Activated CD4-positive, alpha-beta T cell treated with anti-CD3 and anti-CD28 coated beads for 1 hour (primary cell): ENCODE measurements around the gene ABHD4.
"Not testable (repeated sequence)": the region's sequence is repeated elsewhere in the genome, so short reads cannot be mapped to it uniquely, and the experiment has no call there.

ENCODE experiments used
- DNase-seq: peaks from one replicate; pipeline ENCODE4 v3.0.0-alpha.2; 2020

Gene ABHD4, protein sequence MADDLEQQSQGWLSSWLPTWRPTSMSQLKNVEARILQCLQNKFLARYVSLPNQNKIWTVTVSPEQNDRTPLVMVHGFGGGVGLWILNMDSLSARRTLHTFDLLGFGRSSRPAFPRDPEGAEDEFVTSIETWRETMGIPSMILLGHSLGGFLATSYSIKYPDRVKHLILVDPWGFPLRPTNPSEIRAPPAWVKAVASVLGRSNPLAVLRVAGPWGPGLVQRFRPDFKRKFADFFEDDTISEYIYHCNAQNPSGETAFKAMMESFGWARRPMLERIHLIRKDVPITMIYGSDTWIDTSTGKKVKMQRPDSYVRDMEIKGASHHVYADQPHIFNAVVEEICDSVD

DNA sequence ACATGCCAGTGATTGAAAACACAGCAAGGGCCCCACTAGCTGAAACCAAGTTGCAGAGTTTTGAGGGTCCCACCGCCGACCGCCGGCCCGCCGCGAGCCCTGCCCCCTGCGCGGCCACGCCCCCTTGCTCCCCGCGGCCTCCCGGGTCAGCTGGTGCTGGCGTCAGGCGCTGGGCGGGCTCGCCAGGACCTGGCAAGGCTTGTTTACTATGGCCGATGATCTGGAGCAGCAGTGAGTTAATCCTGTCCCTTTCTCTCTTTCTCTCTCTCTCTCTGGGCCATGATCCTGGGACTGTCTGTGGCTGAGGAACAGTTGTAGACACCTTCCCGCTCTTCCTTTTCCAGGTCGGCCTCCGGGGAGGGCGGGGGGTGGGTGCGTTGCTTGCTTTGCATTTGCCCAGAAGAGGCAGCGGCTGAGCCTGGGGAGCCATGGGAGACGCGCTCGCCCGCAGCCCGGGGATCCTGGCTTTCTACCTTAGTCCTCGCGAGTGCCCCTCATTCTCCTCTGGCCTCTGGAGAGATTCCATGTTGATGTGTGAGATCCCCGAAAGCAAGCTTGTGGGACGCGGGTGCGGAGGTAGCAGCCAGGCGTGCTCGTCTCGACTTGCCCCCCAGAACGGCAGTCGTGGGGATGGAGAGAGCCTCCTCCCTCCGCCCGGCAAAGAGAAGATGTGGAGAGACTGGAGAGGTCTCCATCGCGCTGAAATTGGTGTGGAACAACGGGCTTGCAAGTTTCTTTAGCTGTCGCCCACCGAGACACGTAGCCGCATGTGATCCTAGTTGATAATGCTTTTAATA lies at the start of gene ABHD4:
Gene ABHD4 (plus strand): TSS at position 202 of the 797 bp plus-strand sequence. CDS start 7 bp downstream, at position 209.
- DNase-seq: no peak

DNA sequence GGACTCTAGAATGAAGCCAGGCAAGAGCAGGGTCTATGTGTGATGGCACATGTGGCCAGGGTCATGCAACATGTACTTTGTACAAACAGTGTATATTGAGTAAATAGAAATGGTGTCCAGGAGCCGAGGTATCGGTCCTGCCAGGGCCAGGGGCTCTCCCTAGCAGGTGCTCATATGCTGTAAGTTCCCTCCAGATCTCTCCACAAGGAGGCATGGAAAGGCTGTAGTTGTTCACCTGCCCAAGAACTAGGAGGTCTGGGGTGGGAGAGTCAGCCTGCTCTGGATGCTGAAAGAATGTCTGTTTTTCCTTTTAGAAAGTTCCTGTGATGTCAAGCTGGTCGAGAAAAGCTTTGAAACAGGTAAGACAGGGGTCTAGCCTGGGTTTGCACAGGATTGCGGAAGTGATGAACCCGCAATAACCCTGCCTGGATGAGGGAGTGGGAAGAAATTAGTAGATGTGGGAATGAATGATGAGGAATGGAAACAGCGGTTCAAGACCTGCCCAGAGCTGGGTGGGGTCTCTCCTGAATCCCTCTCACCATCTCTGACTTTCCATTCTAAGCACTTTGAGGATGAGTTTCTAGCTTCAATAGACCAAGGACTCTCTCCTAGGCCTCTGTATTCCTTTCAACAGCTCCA lies 48.7 kb upstream of the ABHD4 start:
- no peak for DNase-seq

DNA sequence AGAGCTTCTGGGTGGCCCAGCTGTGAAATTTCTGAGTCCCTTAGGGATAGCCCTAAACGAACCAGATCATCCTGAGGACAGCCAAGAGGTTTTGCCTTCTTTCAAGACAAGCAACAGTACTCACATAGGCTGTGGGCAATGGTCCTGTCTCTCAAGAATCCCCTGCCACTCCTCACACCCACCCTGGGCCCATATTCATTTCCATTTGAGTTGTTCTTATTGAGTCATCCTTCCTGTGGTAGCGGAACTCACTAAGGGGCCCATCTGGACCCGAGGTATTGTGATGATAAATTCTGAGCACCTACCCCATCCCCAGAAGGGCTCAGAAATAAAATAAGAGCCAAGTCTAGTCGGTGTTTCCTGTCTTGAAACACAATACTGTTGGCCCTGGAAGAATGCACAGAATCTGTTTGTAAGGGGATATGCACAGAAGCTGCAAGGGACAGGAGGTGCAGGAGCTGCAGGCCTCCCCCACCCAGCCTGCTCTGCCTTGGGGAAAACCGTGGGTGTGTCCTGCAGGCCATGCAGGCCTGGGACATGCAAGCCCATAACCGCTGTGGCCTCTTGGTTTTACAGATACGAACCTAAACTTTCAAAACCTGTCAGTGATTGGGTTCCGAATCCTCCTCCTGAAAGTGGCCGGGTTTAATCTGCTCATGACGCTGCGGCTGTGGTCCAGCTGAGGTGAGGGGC lies 48.0 kb upstream of the ABHD4 start:
- DNase-seq: peak; percentile 55

DNA sequence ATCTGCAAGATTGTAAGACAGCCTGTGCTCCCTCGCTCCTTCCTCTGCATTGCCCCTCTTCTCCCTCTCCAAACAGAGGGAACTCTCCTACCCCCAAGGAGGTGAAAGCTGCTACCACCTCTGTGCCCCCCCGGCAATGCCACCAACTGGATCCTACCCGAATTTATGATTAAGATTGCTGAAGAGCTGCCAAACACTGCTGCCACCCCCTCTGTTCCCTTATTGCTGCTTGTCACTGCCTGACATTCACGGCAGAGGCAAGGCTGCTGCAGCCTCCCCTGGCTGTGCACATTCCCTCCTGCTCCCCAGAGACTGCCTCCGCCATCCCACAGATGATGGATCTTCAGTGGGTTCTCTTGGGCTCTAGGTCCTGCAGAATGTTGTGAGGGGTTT lies 46.5 kb upstream of the ABHD4 start:
- DNase-seq: no peak

DNA sequence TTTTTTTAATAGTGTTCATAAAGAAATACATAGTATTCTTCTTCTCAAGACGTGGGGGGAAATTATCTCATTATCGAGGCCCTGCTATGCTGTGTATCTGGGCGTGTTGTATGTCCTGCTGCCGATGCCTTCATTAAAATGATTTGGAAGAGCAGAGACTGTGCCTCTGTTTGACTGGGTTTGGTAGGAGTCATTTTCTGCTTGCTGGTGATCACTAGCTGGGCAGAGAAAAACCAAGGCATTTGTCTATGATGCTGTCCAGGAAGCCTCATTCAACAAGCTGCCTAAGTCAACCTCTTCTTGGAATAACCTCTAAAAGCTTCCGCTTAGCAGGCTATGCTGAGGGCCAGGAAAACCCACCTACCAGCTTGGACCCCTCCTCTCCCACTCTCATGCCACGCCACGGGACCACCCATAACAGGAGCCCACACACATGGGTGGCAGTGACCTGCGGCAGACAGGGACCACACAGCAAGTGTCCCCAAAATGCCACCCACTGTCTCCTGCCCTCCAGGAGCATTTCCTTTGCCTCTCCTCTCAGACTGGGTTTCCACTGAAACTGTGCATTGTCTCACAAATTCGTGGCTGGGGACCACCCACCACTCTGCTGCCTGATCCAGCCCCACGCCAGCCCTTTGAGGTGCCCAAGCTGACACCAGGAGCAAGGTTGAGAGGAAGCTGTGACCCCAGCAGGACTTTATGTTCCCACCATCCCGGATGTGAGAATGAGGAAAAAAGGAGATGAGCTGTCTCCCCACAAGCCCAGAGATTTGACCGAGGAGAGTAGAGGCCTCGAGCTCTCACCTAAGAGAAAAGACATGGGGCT lies 45.9 kb upstream of the ABHD4 start:
- DNase-seq: no peak

DNA sequence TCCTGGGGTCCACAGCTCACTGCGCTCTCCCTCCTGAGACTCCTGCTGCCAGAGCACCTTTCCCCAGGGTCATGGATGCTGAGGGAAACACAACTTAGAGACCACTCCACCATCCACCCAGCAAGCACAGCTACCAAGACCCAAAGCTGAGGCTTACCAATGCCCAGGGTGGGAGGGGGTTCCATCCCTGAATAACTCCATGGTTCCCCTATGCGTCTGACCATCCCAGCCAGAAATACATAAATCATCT lies 45.3 kb upstream of the ABHD4 start:
- no peak for DNase-seq

DNA sequence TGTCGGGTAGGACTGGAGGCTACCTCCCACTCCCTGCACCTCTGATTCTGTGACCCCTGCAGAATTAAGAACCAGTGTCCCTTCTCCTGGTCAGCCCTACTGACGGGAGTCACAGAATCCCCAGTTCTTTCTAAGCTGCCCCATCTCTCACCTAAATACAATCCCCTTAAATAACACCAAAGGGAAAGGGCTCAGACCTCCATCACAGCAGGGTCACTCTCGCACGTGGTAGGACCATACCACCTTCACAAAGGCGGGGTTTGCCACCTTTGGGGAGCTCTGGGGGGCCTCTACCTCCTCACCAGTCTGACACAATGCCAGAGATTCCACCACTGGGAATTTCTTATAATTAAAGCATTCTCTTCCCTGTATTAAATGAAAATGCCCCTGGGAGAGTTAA lies 44.7 kb upstream of the ABHD4 start:
- no peak for DNase-seq

DNA sequence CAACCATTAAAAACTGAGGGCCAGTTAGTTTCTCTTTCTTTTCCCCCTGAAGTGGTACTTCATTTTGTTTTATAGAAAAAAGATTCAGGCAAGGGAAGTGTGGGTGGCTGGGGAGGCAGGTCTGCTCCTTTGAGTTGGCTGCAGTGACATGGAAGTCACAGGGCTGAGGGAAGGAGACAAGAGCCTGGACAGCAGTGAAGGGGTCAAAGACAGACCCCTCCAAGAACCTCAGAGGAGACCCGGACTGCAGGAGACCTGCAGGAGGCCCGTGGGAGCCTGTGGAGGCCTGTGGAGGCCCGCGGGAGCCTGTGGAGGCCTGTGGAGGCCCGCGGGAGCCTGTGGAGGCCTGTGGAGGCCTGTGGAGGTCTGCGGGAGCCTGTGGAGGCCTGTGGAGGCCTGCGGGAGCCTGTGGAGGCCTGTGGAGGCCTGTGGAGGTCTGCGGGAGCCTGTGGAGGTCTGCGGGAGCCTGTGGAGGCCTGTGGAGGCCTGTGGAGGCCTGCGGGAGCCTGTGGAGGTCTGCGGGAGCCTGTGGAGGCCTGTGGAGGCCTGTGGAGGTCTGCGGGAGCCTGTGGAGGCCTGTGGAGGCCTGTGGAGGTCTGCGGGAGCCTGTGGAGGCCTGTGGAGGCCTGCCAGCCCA lies 44.1 kb upstream of the ABHD4 start:
- not testable (repeated sequence) for DNase-seq

DNA sequence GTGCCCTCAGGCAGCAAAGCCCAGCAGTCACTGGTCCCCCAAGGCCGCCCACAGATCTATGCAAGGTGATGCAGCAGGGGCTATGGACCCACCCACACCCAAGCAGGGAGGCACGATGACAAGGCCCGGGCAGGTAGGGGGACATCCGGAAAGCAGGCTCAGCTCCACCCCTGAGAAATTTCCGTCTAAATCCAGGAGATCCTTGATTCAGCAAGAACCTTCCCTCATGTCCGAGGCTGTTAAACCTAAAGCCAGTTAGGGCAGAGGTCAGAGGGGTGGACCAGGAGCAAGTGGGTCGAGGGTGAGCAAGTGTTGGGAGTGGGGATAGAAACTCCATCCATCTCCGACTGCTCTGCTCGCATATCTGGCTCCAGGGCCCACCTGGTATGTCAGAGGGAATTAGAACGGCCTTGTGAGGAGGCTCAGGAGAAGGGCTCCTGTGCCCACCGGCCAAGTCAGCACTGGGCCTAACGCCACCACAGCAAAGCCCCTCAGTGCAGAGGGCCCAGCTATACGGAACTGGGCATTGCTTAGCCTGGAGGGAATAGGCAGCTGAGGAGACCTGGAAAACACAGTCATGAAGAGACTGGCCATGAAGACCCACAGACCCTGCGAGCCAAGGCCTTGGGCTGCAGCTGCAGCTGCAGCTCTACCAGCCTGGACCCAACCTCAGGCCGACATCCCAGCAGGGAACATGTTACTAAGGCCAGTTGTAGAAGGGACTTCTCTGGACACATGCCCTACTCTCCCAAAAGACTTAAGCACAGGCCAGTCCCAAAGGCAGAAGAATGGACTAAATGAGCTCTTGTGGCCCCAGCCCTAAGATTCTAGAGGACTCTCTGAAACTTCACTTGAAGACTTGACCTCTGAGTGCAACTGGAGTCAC lies 43.4 kb upstream of the ABHD4 start:
- DNase-seq: no peak

DNA sequence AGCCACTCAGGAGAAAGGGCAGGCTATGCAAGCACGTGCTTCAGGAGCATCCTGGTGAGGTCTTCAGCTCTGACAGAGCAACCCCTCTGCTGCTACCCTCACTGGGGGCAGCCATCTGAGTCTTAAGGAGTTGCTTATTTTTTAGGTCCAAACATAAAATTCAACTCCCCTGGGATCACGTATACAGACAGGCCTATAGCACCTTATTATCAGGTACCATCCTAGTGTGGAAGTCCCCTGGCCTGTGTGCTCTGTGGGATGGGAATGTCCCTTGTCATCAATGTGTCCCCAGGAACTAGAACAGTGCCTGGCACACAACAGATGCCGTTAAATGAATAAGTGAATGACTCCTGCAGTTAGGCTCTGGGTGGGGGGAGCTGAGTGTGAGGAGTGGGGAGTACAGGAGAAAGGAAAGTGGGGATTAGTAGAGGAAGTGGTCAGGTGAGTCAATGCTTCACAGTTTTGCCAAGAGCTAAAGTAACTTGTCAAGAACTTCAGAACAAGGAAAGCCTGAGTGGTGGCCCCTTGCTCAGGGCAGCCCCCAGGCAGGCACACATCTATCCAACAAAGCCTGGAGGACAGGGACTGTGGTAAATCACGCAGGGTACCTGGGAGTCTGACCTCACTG lies 42.6 kb upstream of the ABHD4 start:
- peak; percentile 51 for DNase-seq

DNA sequence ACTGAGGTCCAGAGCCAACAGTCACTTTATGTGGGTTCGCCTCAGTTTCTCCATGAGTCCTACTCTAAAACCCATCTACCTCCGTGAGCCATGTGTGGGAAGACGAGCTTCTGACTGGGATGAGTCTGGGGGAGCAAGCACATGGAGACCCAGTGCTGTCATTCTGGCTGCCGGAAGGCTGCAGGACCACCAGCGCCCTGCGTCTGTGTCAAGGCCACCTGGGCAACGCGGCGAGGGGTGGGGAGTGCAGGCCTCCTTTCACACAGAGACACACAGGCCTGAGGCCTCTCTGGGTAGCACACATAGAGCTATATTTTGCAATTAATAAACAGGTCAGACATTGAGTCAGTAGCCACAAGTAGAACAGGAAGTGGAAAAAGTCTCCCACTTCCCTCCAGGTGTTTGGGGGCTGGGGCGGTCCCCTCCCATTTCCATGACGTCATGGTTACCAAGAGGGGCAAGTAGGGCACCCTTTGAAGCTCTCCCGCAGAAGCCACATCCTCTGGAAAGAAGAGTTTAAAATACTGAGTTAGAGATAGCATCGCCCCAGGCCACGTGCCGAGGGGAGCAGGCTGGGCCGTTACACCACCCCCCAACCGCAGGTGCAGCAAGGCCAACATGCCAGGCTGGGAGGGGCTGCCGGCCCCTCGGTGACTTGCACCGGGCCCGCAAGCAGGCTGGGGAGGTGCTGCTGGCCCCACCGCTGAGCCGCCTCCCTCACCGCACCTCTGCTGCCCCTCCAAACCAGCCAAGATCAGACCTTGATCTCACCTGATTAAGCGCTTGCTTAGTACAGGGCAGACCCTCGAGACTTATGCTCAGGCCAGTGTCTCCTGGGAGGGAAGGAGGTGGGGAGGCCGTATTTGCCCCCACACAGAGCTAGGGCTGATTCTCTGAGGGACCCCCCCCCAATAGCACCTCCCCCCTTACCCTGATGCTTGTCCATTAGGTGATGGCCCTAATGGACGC lies 41.8 kb upstream of the ABHD4 start:
- DNase-seq: peak; percentile 96

DNA sequence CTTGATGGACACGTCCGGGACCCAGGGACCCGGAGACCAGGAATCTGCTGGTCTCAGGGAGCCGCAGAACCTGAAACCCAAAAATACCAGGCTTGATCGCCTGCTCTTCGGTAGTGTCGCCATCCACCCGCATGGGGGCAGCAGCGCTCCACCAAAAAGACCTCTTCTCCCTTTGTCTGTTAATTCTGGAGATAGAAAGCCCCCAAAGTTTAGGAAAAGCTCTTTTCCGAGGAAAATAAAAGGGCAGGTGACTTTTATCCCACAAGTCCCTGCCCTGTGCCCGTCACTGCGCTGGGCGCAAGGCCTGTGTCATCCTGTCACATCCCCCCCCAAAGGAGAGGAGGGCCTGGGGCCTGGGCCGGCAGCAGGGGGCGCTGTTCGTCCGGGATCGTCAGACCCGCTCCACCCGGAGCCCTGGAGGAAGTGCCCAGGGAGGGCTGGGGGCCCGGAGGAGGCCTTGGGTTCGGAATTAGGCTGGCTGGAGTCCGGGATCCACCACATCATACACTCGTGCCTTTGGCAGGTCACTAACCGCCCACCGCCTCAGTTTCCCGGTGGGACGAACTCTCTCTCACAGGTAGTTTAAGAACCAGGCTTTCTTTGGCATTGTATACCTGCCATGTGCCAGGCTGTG lies 41.0 kb upstream of the ABHD4 start:
- DNase-seq: peak; percentile 90

DNA sequence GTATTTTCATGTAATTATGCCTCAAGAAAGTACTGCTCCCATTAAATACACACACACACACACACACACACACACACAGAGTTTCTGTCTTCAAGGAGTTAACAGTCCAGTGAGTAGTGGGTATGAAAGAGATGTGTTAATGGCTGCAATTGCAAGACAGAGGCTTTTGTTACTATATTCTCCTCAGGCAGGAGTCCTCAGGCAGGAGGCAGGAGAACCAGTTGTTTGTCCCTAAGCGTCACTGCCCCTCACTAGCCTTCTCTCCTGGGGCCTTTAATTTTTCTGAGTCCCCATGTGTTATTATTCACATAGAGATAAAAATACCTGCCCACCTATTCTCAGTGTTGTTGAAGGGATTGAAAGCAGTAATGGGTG lies 40.3 kb upstream of the ABHD4 start:
- DNase-seq: no peak

DNA sequence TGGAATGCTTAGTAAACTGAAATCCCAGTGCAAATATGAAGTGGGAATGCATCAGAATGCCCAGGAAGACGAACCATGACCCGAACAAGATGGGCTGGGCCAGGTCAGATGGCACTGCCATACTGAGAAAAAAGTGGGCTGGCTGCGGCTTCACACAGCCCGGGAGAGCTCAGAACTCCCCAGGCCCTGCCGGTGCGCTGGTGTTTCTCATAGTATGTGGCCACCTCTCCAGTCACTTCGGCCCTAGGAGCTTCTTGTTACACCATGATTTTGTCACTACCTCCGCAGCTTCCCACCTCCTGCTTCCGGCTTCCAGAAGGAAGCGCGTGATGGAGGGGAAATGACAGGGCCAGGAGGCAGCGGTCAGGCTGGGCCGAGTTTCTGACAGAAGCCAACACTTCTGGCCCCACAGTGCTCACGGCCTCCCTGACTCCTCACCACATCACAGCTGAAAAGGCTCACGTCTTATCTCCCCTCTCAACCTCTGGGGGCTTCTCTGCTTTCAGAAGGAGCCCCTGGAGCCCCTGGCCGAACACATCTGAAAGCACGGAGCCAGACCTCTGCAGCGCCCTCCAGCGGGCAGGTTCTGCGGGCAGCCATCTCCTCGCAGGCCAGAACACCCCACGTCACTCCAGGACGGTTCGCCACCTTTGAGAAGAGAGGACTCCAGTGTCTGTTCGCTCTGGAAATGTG lies 39.7 kb upstream of the ABHD4 start:
- DNase-seq: no peak

DNA sequence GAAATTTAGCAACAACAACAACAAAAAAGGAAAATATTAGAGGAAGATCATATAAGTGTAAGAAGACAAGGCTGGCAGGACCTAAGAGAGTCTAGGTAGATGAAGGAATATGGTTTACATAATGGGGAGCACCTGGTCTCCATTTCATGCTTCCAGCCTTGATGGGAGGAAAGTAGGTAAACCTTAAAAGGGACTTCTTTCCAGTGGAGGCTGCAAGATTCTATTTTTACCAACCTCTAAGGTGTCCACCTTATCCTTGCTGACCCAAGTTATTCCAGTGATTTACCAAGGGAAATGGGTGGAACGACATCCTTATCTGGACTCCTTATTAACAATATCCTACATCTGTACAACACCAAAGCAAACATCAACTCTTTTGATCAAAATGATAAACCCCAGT lies 39.1 kb upstream of the ABHD4 start:
- no peak for DNase-seq

DNA sequence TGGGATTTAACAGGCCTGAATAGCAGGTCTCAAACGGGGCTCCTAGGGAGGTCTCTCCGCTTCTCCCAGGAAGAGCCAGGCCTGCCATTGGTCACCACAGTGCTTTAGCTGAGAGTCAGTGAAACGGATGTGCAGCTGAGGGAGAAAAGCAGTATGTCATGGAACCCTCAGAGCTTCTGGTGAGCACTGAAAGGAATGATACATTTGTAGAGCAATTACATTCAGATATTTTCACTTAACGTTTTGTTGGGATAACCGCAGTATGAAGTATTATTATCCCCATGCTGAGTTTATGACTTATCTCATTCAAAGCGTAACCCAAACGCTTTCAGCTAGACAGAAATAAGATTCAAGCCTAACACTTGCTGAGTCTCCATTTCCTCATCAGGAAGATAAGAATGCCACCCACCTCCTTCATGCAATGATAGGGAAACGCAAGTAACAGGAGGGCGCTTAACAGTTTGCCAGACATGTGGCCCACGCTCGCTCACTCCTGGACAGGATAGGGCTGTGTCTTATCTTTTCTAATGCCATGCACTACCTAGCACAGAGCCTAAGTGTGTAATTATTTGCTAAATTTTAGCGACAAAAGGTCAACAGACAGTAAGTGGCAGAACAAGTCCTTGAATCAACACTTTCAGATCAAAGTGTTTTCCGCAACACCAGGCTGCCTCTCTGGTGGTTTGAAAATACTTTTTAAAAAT lies 37.3 kb upstream of the ABHD4 start:
- DNase-seq: no peak

DNA sequence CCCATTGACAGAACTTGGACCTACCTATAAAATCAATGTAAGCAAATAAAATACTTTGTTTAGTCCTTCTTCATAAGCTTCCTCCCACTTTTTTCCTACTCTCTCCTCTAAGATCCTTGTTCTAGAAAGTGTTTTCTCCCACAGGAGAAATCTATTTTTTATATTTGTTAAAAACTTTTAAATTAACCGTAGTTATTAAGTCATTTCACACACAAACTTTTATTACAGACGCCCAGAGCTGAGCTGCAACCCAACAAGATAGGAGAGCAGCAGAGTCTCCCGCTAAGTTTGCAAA lies 36.8 kb upstream of the ABHD4 start:
- no peak for DNase-seq
